HEK293 (cell line): ENCODE results near the gene OGFOD2.

ENCODE experiments used
- ZNF658 ChIP-seq: fragments of 450-650 bp; formaldehyde crosslinking; IDR thresholded peaks from 2 replicates; pipeline ENCODE4; 2016; ENCODE audit warnings: missing biosample characterization, missing genetic modification characterization
- ZNF747 ChIP-seq: fragments of 450-650 bp; formaldehyde crosslinking; IDR thresholded peaks from 2 replicates; pipeline ENCODE4 v1.5.1; 2016; ENCODE audit warnings: missing biosample characterization, missing genetic modification characterization
- ZNF837 ChIP-seq: fragments of 450-650 bp; formaldehyde crosslinking; IDR thresholded peaks from 2 replicates; pipeline ENCODE4 v1.5.1; 2016; ENCODE audit warnings: missing biosample characterization, missing genetic modification characterization

- TF ChIP-seq ZNF747 (no peak), ZNF658 (tag by site-specific recombination) (no peak), ZNF837 (no peak)
Observed at GRCh38 chr12:122969676-122970075, 5.4 kb upstream of the OGFOD2 start.
